Measurements from ENCODE around the gene TNFSF8.
A peak's percentile ranks its signal among the peaks of the same experiment; 100 is the strongest.

Gene TNFSF8

GRCh38 chr9:114936581-114936980, 6.2 kb upstream of the TNFSF8 start:
- Histone ChIP-seq H3K36me3 (replicated peaks in 1 of 2; ENCODE audit: control insufficient read depth in 2 of 2, insufficient read depth in 2 of 2, low read length in 2 of 2) (no peaks in the 10 kb centered on the region), H3K4me3 (ENCODE audit: low read length in 2 of 2) (no peak overlapping the region), H3K4ac (ENCODE audit: low read length) (no peak overlapping the region), H2BK15ac (ENCODE audit: low read length) (no peak overlapping the region), H3K27ac (replicated peaks; ENCODE audit: low read length) (no peak overlapping the region), H2BK120ac (ENCODE audit: low read depth, low read length) (no peak overlapping the region), H2BK12ac (ENCODE audit: low read length) (no peak overlapping the region), H3K14ac (ENCODE audit: low read length) (no peak overlapping the region), H2BK5ac (ENCODE audit: low read length) (no peak overlapping the region), H3K23ac (ENCODE audit: low read depth, low read length, poor library complexity) (no peak overlapping the region), H3K9me3 (replicated peaks in 1 of 2; ENCODE audit: control insufficient read depth in 2 of 2, insufficient read depth in 1 of 2, low read depth in 1 of 2, low read length in 2 of 2) (no peaks in the 10 kb centered on the region), H3K9ac (ENCODE audit: low read depth, low read length, poor library complexity) (no peak overlapping the region), H3K4me1 (ENCODE audit: control insufficient read depth in 2 of 2, insufficient read depth in 1 of 2, low read depth in 1 of 2, low read length in 2 of 2) (no peaks in the 10 kb centered on the region), H3K4me2 (ENCODE audit: insufficient read depth, low read length, poor library complexity, severe bottlenecking) (no peak overlapping the region), H4K91ac (ENCODE audit: low read depth, low read length, poor library complexity) (no peak overlapping the region), H2AK5ac (ENCODE audit: low read depth, low read length) (no peak overlapping the region), H2AFZ (ENCODE audit: low read length) (no peak overlapping the region), H3K27me3 (ENCODE audit: control insufficient read depth in 3 of 3, insufficient read depth in 3 of 3, low read depth in 1 of 3, low read length in 3 of 3) (peaks cover 0 to 5% (median 0%) of the 10 kb centered on the region in 3 experiments), H3K79me1 (ENCODE audit: low read depth, low read length) (no peaks in the 10 kb centered on the region), H3K18ac (ENCODE audit: low read length) (no peak overlapping the region), H4K8ac (ENCODE audit: low read depth, low read length) (no peak overlapping the region)
- WGBS, 2 donors (ENCODE audit: extremely low coverage in 2 of 2, insufficient read length in 2 of 2, insufficient replicate concordance in 1 of 2) = no CpG with 5 or more reads among the region's 1 CpG
- no peak for DNase-seq (ENCODE audit: low spot score)

- Histone ChIP-seq H2BK12ac (ENCODE audit: low read length) (no peak overlapping the region), H2BK15ac (ENCODE audit: low read length) (no peak overlapping the region), H3K4me3 (ENCODE audit: low read length in 2 of 2) (no peak overlapping the region), H3K23ac (ENCODE audit: low read depth, low read length, poor library complexity) (no peak overlapping the region), H2BK120ac (ENCODE audit: low read depth, low read length) (no peak overlapping the region), H3K27me3 (ENCODE audit: control insufficient read depth in 3 of 3, insufficient read depth in 3 of 3, low read depth in 1 of 3, low read length in 3 of 3) (peaks cover 0 to 5% (median 2%) of the 10 kb centered on the region in 3 experiments), H2AFZ (ENCODE audit: low read length) (no peak overlapping the region), H4K8ac (ENCODE audit: low read depth, low read length) (no peak overlapping the region), H3K9ac (ENCODE audit: low read depth, low read length, poor library complexity) (no peak overlapping the region), H3K14ac (ENCODE audit: low read length) (no peak overlapping the region), H3K79me1 (ENCODE audit: low read depth, low read length) (no peaks in the 10 kb centered on the region), H3K4ac (ENCODE audit: low read length) (no peak overlapping the region), H3K9me3 (replicated peaks in 1 of 2; ENCODE audit: control insufficient read depth in 2 of 2, insufficient read depth in 1 of 2, low read depth in 1 of 2, low read length in 2 of 2) (no peaks in the 10 kb centered on the region), H2BK5ac (ENCODE audit: low read length) (no peak overlapping the region), H3K4me1 (ENCODE audit: control insufficient read depth in 2 of 2, insufficient read depth in 1 of 2, low read depth in 1 of 2, low read length in 2 of 2) (no peaks in the 10 kb centered on the region), H3K18ac (ENCODE audit: low read length) (no peak overlapping the region), H3K4me2 (ENCODE audit: insufficient read depth, low read length, poor library complexity, severe bottlenecking) (no peak overlapping the region), H2AK5ac (ENCODE audit: low read depth, low read length) (no peak overlapping the region), H3K27ac (replicated peaks; ENCODE audit: low read length) (no peak overlapping the region), H3K36me3 (replicated peaks in 1 of 2; ENCODE audit: control insufficient read depth in 2 of 2, insufficient read depth in 2 of 2, low read length in 2 of 2) (no peaks in the 10 kb centered on the region), H4K91ac (ENCODE audit: low read depth, low read length, poor library complexity) (no peak overlapping the region)
- no CpG with 5 or more reads among the region's 3 CpGs for WGBS, 2 donors (ENCODE audit: extremely low coverage in 2 of 2, insufficient read length in 2 of 2, insufficient replicate concordance in 1 of 2)
- DNase-seq (ENCODE audit: low spot score) = no peak
Observed at GRCh38 chr9:114935119-114935518, 4.7 kb upstream of the TNFSF8 start.

DNA sequence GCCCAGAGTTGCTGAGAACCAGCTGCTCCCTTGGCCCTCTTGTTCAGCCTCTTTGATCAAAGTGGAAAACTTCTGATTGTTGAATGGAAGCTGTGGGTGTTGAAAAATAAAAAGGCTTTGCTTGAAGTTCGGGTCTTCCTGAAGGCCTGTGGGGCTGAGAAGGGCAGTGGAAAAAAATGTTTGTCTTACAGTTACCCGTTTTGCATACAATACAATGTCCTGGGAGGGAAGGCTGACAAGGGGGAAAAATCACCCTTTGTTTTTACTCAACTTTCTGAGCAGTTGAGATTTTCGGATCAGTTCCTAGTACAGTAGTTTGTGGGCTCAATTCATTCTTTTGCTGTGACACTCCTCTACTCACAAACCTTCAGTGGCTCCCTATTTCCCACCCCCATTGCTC, 2.1 kb upstream of the TNFSF8 start:
- Histone ChIP-seq H3K27me3 (ENCODE audit: control insufficient read depth in 3 of 3, insufficient read depth in 3 of 3, low read depth in 1 of 3, low read length in 3 of 3) (peaks cover 0 to 13% (median 2%) of the 10 kb centered on the region in 3 experiments), H3K4me2 (ENCODE audit: insufficient read depth, low read length, poor library complexity, severe bottlenecking) (no peak overlapping the region), H3K14ac (ENCODE audit: low read length) (no peak overlapping the region), H3K4me1 (ENCODE audit: control insufficient read depth in 2 of 2, insufficient read depth in 1 of 2, low read depth in 1 of 2, low read length in 2 of 2) (no peaks in the 10 kb centered on the region), H3K27ac (replicated peaks; ENCODE audit: low read length) (no peak overlapping the region), H2BK5ac (ENCODE audit: low read length) (no peak overlapping the region), H2BK120ac (ENCODE audit: low read depth, low read length) (no peak overlapping the region), H3K4ac (ENCODE audit: low read length) (no peak overlapping the region), H2BK15ac (ENCODE audit: low read length) (no peak overlapping the region), H3K36me3 (replicated peaks in 1 of 2; ENCODE audit: control insufficient read depth in 2 of 2, insufficient read depth in 2 of 2, low read length in 2 of 2) (no peaks in the 10 kb centered on the region), H3K23ac (ENCODE audit: low read depth, low read length, poor library complexity) (no peak overlapping the region), H3K79me1 (ENCODE audit: low read depth, low read length) (no peaks in the 10 kb centered on the region), H2AK5ac (ENCODE audit: low read depth, low read length) (no peak overlapping the region), H3K9ac (ENCODE audit: low read depth, low read length, poor library complexity) (no peak overlapping the region), H3K4me3 (ENCODE audit: low read length in 2 of 2) (no peak overlapping the region), H2AFZ (ENCODE audit: low read length) (no peak overlapping the region), H4K91ac (ENCODE audit: low read depth, low read length, poor library complexity) (no peak overlapping the region), H4K8ac (ENCODE audit: low read depth, low read length) (no peak overlapping the region), H3K9me3 (replicated peaks in 1 of 2; ENCODE audit: control insufficient read depth in 2 of 2, insufficient read depth in 1 of 2, low read depth in 1 of 2, low read length in 2 of 2) (no peaks in the 10 kb centered on the region), H3K18ac (ENCODE audit: low read length) (no peak overlapping the region), H2BK12ac (ENCODE audit: low read length) (no peak overlapping the region)
- DNase-seq (ENCODE audit: low spot score) = no peak
- no CpG with 5 or more reads among the region's 3 CpGs for WGBS, 2 donors (ENCODE audit: extremely low coverage in 2 of 2, insufficient read length in 2 of 2, insufficient replicate concordance in 1 of 2)

DNA sequence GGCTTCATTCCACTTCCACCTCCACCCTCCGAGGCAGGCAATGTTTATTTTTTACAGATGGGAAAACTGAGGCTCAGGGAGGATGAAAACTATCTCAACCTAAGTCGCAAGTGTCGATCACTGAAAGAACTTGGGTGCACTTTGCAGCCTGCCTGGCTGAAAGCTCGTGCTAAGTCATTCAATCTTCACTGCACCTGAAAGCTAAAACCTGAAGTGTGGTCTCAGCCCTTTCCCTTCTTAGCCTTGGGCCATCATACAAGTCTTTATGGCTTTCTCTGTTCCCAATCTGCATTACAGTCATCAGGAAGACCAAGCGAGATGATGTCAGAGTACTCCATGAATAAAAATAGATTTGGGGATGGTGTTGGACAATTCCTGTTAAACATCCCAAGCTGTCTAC, 1.0 kb upstream of the TNFSF8 start:
- H3K4me3 ChIP-seq (ENCODE audit: low read length in 2 of 2) = peak overlapping the region in 1 of 2 donors; percentile 65
- no peak overlapping the region for H2AK5ac ChIP-seq (ENCODE audit: low read depth, low read length)
- H3K36me3 ChIP-seq (replicated peaks in 1 of 2; ENCODE audit: control insufficient read depth in 2 of 2, insufficient read depth in 2 of 2, low read length in 2 of 2) = no peaks in the 10 kb centered on the region
- H3K23ac ChIP-seq (ENCODE audit: low read depth, low read length, poor library complexity) = no peak overlapping the region
- no peaks in the 10 kb centered on the region for H3K9me3 ChIP-seq (replicated peaks in 1 of 2; ENCODE audit: control insufficient read depth in 2 of 2, insufficient read depth in 1 of 2, low read depth in 1 of 2, low read length in 2 of 2)
- H2BK5ac ChIP-seq (ENCODE audit: low read length) = no peak overlapping the region
- H3K27ac ChIP-seq (replicated peaks; ENCODE audit: low read length) = no peak overlapping the region
- no peak overlapping the region for H2BK12ac ChIP-seq (ENCODE audit: low read length)
- H3K14ac ChIP-seq (ENCODE audit: low read length) = no peak overlapping the region
- H4K8ac ChIP-seq (ENCODE audit: low read depth, low read length) = no peak overlapping the region
- no peak overlapping the region for H3K4ac ChIP-seq (ENCODE audit: low read length)
- no CpG with 5 or more reads among the region's 5 CpGs for WGBS, 2 donors (ENCODE audit: extremely low coverage in 2 of 2, insufficient read length in 2 of 2, insufficient replicate concordance in 1 of 2)
- DNase-seq (ENCODE audit: low spot score) = no peak
- no peaks in the 10 kb centered on the region for H3K4me1 ChIP-seq (ENCODE audit: control insufficient read depth in 2 of 2, insufficient read depth in 1 of 2, low read depth in 1 of 2, low read length in 2 of 2)
- H3K9ac ChIP-seq (ENCODE audit: low read depth, low read length, poor library complexity) = no peak overlapping the region
- H3K79me1 ChIP-seq (ENCODE audit: low read depth, low read length) = no peaks in the 10 kb centered on the region
- no peak overlapping the region for H3K18ac ChIP-seq (ENCODE audit: low read length)
- H3K27me3 ChIP-seq (ENCODE audit: control insufficient read depth in 3 of 3, insufficient read depth in 3 of 3, low read depth in 1 of 3, low read length in 3 of 3) = peaks cover 0 to 13% (median 2%) of the 10 kb centered on the region in 3 experiments
- no peak overlapping the region for H2BK15ac ChIP-seq (ENCODE audit: low read length)
- H2AFZ ChIP-seq (ENCODE audit: low read length) = no peak overlapping the region
- no peak overlapping the region for H3K4me2 ChIP-seq (ENCODE audit: insufficient read depth, low read length, poor library complexity, severe bottlenecking)
- no peak overlapping the region for H2BK120ac ChIP-seq (ENCODE audit: low read depth, low read length)
- H4K91ac ChIP-seq (ENCODE audit: low read depth, low read length, poor library complexity) = no peak overlapping the region

All from neuronal stem cell (in vitro differentiated cells).